HG02885 (cell line): ENCODE results near the gene COL4A6.
"Not testable (repeated sequence)": the region's sequence is repeated elsewhere in the genome, so short reads cannot be mapped to it uniquely, and the experiment has no call there.

Experiments used
- ATAC-seq: cut with Tn5 transposase; IDR thresholded peaks from one replicate; pipeline ENCODE4 v1.9.1; 2021; ENCODE audit warnings: mild to moderate bottlenecking; ENCODE audit not compliant: unreplicated experiment, poor library complexity

Gene COL4A6

GRCh38 chrX:108438110-108438623 lies at the start of gene COL4A6:
TSS of gene COL4A6 (minus strand) at chrX:108438422. CDS start at chrX:108438196, 226 bp downstream.
- no peak for ATAC-seq

DNA sequence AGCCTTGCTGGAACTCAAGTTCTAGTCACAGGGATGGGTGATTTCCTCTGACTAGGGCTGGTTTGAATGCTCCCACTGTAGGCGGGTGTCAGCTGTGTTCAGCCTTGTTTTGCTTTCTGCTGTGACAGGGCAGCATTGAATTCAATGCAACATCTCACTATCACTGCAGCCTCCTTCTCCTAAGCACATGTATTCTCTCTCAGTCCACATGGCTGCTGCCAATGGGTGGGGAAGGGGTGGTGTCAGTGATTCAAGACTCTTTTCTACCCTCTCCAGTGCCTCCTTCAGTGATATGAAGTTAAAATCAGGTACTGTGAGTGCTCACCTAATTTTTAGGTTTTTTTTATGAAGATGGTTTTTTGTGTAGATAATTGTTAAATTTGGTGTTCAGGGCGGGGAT lies 47.7 kb upstream of the COL4A6 start:
- no peak for ATAC-seq

GRCh38 chrX:108484251-108484650 lies 46.0 kb upstream of the COL4A6 start:
- no peak for ATAC-seq

DNA sequence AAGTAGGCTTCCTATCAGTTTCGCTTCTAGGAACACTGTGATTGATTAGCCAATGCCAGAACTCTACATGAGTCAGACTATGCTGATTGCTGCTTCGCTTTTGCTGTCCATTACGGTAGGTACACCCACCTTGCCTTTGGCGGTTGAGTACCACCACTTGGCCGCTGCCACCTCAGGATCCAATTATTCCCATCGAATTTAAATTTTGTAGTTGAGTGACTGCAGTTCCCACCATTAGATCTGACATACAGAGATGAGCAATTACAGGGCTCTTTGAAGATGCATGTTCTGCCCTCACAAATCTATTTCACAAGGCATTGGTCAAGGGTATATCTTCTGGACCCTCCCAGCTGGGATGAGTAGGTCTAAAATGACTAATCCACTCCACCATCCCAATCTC lies 43.3 kb upstream of the COL4A6 start:
- ATAC-seq, result not testable (repeated sequence)

DNA sequence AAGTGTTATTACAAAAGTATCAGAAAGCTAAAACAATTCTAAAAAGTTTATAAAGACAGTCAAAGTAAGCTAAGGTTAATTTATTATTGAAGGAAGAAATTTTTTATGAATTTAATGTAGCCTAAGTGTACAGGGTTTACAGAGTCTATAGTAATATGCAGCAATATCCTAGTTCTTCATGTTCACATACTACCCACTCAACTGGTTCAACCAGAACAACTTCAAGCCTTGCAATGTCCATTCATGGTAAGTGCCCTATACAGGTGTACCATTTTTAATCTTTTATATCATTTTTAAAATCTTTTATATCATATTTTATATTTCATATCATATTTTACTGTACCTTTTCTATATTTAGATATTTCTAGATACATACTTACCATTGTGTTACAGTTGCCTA lies 35.8 kb upstream of the COL4A6 start:
- no peak for ATAC-seq

- no peak for ATAC-seq
Observed at GRCh38 chrX:108468486-108468885, 30.3 kb upstream of the COL4A6 start.

DNA sequence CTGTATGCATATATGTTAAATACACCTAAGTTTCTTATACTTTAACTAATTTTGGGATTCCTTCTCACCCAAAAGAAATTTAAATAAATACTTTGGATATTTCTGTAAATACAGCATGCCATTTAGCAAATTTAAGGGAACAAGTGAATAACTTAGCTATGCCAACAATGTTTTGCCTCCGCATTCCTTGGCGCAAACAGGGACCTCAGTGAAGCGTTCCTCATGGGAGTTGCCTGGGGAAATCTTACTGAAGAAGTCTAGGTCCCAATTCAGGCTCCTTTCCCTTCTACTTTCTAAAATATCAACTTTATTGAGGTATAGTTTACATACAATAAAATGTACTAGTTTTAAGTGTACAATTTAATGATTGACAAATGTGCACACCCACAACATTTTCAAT lies 26.4 kb upstream of the COL4A6 start:
- no peak for ATAC-seq

DNA sequence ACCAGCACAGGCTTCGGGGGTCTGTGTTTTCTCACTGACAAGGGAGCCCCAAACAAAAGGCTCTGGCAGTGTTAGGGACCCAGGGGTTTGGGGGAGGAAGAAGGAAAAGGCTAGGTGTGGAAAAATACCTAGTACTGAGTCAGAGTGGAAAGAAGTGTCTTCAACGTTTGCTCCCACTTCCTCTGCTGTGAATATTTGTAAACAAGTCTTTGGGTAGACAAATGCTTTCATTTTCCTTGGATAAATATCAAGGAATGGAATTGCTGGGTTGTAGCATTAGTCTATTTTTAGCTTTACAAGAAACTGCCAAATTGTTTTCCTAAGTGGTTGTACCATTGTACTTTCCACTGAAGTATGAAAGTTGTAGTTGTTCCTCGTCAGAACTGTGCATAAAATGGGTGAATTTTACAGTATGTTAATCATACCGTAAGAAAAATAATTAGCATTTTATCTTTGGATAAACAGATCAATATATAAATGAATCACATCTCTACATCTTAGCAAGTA lies 18.8 kb upstream of the COL4A6 start:
- ATAC-seq, result no peak

DNA sequence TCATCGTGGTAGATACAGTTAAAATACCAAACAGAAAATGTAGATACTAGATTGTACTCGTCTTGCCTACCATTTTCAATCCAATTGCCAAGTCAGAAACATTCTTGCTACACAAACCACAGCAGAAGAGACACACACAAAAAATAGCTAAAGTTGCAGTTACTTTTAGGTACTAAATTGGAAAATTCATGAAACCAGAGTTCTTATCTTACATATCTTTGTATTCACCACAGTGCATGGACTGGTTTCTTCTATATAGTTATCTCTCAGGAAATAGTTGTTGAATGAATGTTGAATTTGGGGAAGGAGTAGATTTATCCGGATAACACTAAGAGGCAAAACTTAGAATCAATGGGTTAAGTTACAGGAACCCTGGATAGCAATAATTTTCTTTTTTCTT lies 15.6 kb upstream of the COL4A6 start:
- ATAC-seq, result no peak

DNA sequence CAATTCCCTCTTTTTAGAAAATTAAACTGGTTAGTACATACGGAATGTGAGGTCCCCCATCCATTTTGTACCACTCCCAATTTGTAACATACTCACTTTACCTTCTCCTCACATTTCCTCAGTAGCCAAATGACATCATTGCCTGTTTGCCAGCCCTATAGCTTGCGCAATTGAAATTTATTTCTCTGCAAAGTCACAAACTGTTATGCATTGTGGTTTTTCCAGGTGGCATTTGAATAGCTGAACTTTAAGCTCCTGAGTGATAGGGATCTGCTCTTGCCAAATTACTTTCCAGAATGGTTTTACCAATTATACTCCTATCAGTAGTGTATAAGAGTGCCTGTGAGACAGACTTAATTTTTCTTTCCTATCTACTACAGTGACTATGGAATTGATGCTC lies 9.1 kb upstream of the COL4A6 start:
- no peak for ATAC-seq

GRCh38 chrX:108442901-108443464 lies 4.8 kb upstream of the COL4A6 start:
- ATAC-seq, result no peak

- no peak for ATAC-seq
Observed at GRCh38 chrX:108439961-108440696, 1.9 kb upstream of the COL4A6 start.

DNA sequence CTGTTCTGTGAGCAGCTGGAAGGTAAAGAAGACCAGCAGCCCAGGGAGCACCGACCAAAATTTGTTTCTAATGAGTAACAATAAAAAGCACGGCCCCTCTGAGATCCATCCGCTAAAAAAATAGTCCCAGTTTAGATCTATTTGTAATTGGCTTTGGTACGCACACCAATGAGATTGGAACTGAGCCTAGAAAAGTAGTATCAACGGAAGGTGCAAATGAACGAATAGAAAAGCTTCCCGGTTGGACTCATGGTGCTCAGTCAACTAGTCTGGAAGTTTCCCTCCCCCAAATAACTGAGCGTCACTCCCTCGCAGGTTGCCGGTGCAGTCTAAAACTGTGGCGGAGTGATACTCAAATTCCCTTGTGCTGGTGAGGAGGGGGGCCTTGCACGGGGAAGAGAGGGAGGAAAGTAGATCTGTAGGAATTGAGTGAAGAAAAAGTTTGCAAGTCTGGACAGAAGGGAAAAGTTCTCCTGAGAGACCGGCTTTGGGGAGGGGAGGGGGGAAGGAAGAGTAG lies 1.3 kb upstream of the COL4A6 start, which contains the start of gene COL4A5:
COL4A5 (plus strand) TSS at position 413 of the 517 bp plus-strand sequence. CDS start 288 bp downstream, outside the sequence.
- no peak for ATAC-seq

GRCh38 chrX:108437349-108438109 lies 693 bp downstream of the COL4A6 start:
- no peak for ATAC-seq

DNA sequence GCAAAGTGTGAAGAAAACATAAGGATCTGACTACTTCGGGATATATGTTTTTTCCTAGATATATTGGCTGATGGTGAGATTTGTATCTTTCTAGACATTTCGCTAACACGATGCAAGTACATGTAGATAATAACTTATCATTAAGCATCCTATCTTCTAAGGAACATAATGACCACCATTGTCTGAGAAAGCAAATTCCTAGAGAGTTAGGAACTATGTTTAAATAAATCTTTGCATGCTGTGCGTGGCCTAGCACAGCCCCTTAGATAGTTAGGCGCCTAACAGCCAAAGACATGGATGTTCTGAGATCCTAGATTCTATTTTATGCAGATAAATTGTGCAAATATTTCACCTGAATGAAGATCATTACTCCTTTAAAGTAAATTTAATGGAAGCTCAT lies 3.0 kb downstream of the COL4A6 start:
- ATAC-seq, result no peak

- ATAC-seq, result no peak
Observed at GRCh38 chrX:108426262-108426661, 12.0 kb downstream of the COL4A6 start.

- no peak for ATAC-seq
Observed at GRCh38 chrX:108420481-108420880, 17.7 kb downstream of the COL4A6 start.

DNA sequence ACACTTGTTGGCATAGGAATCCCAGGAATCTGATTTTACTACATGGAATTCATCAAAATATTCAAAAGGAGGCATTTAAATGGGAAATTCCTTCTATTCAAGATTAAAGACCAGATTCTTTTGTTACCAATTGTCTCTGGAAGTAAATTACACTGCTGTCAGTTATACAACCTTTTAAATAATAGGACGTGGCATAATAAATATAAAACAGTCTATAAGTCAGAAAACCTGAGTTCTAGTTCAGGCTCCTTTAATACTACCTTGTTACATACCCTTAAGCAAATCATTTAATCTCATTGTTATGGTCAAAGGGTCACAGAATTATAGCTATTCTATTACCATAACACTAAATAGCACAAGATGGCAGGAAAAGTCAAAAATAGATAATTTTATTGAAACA lies 18.8 kb downstream of the COL4A6 start:
- no peak for ATAC-seq

DNA sequence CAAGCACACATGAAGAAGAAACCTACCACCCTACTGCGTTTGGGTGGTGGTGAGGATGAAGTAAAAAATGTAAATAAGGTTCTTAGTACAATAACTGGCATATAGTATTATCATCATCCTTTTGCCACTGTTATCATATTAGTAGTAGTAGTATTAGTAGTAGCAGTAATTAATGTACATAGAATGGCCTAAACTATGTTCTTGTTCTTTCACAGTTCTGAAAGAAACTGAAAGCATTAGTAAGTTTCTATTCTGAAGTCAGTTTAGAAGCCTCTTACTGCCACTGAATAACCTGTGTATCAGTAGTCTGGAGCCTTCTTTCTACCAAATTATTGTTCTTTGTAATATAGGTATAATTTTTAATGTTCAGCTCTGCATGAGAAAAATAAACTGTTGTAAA lies 21.0 kb downstream of the COL4A6 start:
- no peak for ATAC-seq

GRCh38 chrX:108415891-108416290 lies 22.3 kb downstream of the COL4A6 start:
- no peak for ATAC-seq

DNA sequence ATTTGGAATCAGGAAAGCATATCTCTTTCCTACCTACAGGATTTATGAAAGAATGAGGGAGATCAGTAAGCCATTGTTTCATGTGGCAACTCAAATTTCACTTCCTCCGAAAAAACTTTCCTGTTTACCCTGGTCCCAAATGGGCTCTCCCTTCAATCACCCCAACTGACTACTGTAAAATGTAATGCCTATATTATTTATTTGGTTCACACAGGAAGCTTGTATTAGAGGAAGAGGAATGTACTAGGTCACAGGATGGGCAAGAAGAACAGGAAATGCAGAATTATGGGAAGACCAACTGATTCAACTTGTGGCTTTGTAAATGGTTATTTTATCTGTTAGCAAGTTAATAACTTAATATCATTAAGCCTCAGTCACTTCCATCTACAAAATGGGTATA lies 23.1 kb downstream of the COL4A6 start:
- no peak for ATAC-seq
